HepG2 (cell line): Measurements from ENCODE around the gene ITIH3. TPM values are rescaled to one million over a fixed set of nuclear protein-coding genes. Genes with fewer than 3 reads are reported as not detected.

Experiments
- ATF4 ChIP-seq, 2 experiments: fragments of 450-650 bp in 1 of 2; sonication (generic) in 1 of 2; formaldehyde crosslinking; IDR thresholded peaks; 2 replicates each; pipeline versions ENCODE4 v1.5.0 to v1.8.0; 2020 to 2022; ENCODE audit warnings: mild to moderate bottlenecking in 1 of 2, missing genetic modification reagents in 1 of 2
- HNF1B ChIP-seq: sonication (generic); formaldehyde crosslinking; IDR thresholded peaks from 2 replicates; pipeline ENCODE4 v1.5.1; 2020; ENCODE audit warnings: mild to moderate bottlenecking, moderate library complexity, missing genetic modification reagents
- HNRNPH1 ChIP-seq: fragments of 200-400 bp; formaldehyde crosslinking; optimal IDR thresholded peaks from 2 replicates; pipeline ENCODE3; 2017; ENCODE audit warnings: mild to moderate bottlenecking, low read depth, low read length
- HOXA5 ChIP-seq: sonication (generic); formaldehyde crosslinking; IDR thresholded peaks from 2 replicates; pipeline ENCODE4 v1.4.0; 2020; ENCODE audit warnings: missing genetic modification reagents
- JARID2 ChIP-seq: sonication (generic); formaldehyde crosslinking; IDR thresholded peaks from 2 replicates; pipeline ENCODE4 v1.8.1; 2023; ENCODE audit warnings: missing genetic modification reagents, inconsistent platforms; ENCODE audit not compliant: insufficient replicate concordance
- MLX ChIP-seq: IDR thresholded peaks from 2 replicates; pipeline ENCODE4 v1.6.1; 2016
- ONECUT2 ChIP-seq: sonication (generic); formaldehyde crosslinking; IDR thresholded peaks from 2 replicates; pipeline ENCODE4 v1.4.0; 2020; ENCODE audit warnings: missing genetic modification reagents
- PAXIP1 ChIP-seq: sonication (generic); formaldehyde crosslinking; conservative IDR thresholded peaks from 2 replicates; pipeline ENCODE4 v1.4.0; 2020; ENCODE audit warnings: mild to moderate bottlenecking, missing genetic modification reagents, moderate library complexity
- STAT6 ChIP-seq: sonication (generic); formaldehyde crosslinking; IDR thresholded peaks from 2 replicates; pipeline ENCODE4 v1.4.0; 2020; ENCODE audit warnings: missing genetic modification reagents, mild to moderate bottlenecking, borderline replicate concordance
- XRCC5 ChIP-seq: fragments of 200-400 bp; formaldehyde crosslinking; optimal IDR thresholded peaks from 2 replicates; pipeline ENCODE3; 2017; ENCODE audit warnings: mild to moderate bottlenecking, low read length
- ZHX2 ChIP-seq, 2 experiments: sonication (generic) in 1 of 2; formaldehyde crosslinking in 1 of 2; IDR thresholded peaks; 2 replicates each; pipeline versions ENCODE4 v1.6.1 to v1.9.0; 2014 to 2022; ENCODE audit warnings: antibody characterized with exemption in 1 of 2, borderline replicate concordance in 1 of 2, inconsistent platforms in 1 of 2, low read depth in 1 of 2, missing genetic modification reagents in 1 of 2
- ZNF251 ChIP-seq: sonication (generic); formaldehyde crosslinking; IDR thresholded peaks from 2 replicates; pipeline ENCODE4 v1.9.0; 2021; ENCODE audit warnings: mild to moderate bottlenecking, missing genetic modification reagents
- ZNF670 ChIP-seq: sonication (generic); formaldehyde crosslinking; IDR thresholded peaks from 2 replicates; pipeline ENCODE4 v1.8.0; 2022; ENCODE audit warnings: mild to moderate bottlenecking, missing genetic modification reagents, borderline replicate concordance
- polyA plus RNA-seq, 8 experiments: library from polyadenylated mRNA; depleted of rRNA in 3 of 8; stranded (reverse) in 7 of 8; unstranded in 1 of 8; fragments of >200 nt; fragmentation: Illumina TruSeq in 4 of 8; extraction: Trizol in 4 of 8; gene quantifications; 2 replicates each; pipeline versions ENCODE4 v1.2.1 to v1.2.3, GENCODE V29; 2011 to 2016; ENCODE audit warnings: low read depth in 4 of 8, missing spikeins in 1 of 8, mixed read lengths in 1 of 8; ENCODE audit not compliant: insufficient read depth in 1 of 8
- total RNA-seq, 5 experiments: library from RNA; depleted of rRNA; stranded (reverse); fragments of >200 nt; fragmentation: Illumina TruSeq; extraction: Trizol; gene quantifications; 2 replicates each; pipeline ENCODE4 v1.2.3, GENCODE V29; 2016; ENCODE audit warnings: low read depth in 1 of 5

The ITIH3 gene
- total and polyA plus RNA-seq, 2 of the 13 experiments (the other 11 are each of a cell fraction or from before 2014, with no cell fraction given), result 105 to 632 TPM

- TF ChIP-seq ZHX2 (IDR thresholded peaks at IDR 0.05; ENCODE audit: low read depth) (no peak), ZHX2 (CRISPR knock-in tag; IDR thresholded peaks at IDR 0.05; ENCODE audit: borderline replicate concordance) (no peak), ZNF251 (CRISPR knock-in tag) (no peak), HNF1B (CRISPR knock-in tag) (peak; percentile 27; the same call in 1 of the 2 replicates), JARID2 (CRISPR knock-in tag) (no peak), ONECUT2 (CRISPR knock-in tag) (no peak), MLX (no peak), ATF4 (CRISPR knock-in tag; IDR thresholded peaks at IDR 0.05) (peak in 1 of 2 experiments; percentile 37; a peak in 1 of 4 replicates), ZNF670 (CRISPR knock-in tag) (no peak), XRCC5 (no peak), HOXA5 (CRISPR knock-in tag) (no peak), HNRNPH1 (no peak), STAT6 (CRISPR knock-in tag) (no peak), PAXIP1 (CRISPR knock-in tag) (peak; percentile 34)
Measured at GRCh38 chr3:52845157-52845556, 50.6 kb downstream of the ITIH3 start (continued).
